ENCODE measurements around the gene ATP5F1E. TPM values are rescaled to one million over a fixed set of nuclear protein-coding genes. Genes with fewer than 3 reads are reported as not detected.

Gene ATP5F1E
- total RNA-seq, 6 experiments from 2014 or later: 75.0 to 91.4 (median 84.4) TPM

GRCh38 chr20:59016795-59017492, 15.2 kb downstream of the ATP5F1E start:
- no peaks in the 10 kb centered on the region for H3K9me3 Mint-ChIP-seq
- H3K4me1 Mint-ChIP-seq (ENCODE audit: low read depth): peaks cover 43% of the 10 kb centered on the region
- no peaks in the 10 kb centered on the region for H3K36me3 Mint-ChIP-seq (ENCODE audit: low read depth)

GRCh38 chr20:59015812-59016711, 16.1 kb downstream of the ATP5F1E start:
- no peaks in the 10 kb centered on the region; the same call in 1 of the 2 replicates for H3K27me3 Mint-ChIP-seq (ENCODE audit: insufficient read depth)
- no peak for DNase-seq
- H3K9me3 Mint-ChIP-seq: no peaks in the 10 kb centered on the region
- TF ChIP-seq CTCF (IDR thresholded peaks at IDR 0.05): no peak
- no peaks in the 10 kb centered on the region for H3K36me3 Mint-ChIP-seq (ENCODE audit: low read depth)
- H3K4me1 Mint-ChIP-seq (ENCODE audit: low read depth): peaks cover 45% of the 10 kb centered on the region
- peak overlapping the region; percentile 14; the same call in 1 of the 2 replicates for H3K27ac Mint-ChIP-seq
- H3K4me3 Mint-ChIP-seq: no peak overlapping the region

More at GRCh38 chr20:59016795-59017492, 15.2 kb downstream of the ATP5F1E start:
- Mint-ChIP-seq H3K27ac (peak overlapping the region; percentile 56; the same call in 1 of the 2 replicates), H3K27me3 (ENCODE audit: insufficient read depth) (no peaks in the 10 kb centered on the region; the same call in 1 of the 2 replicates), H3K4me3 (no peak overlapping the region)
- no peak for TF ChIP-seq CTCF (IDR thresholded peaks at IDR 0.05)
- no peak for DNase-seq

DNA sequence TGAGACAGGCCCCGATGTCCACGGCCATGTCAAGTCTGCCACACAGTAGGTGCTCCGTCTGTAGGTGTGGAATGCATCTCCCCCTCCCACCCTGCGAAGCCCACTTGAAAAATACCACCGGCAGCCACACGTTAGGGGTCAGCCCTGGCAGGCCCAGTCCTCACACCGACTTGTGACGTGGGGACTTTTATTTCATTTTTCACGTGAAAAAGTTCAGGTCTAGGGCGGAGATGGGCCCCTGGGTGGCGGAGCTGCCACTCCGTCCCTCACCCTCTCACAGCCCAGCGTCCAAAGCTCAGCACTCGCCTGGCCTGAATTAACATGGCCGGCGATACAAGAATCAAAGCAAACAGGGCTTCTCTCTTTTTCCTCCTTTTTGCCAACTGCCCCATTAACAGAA, 16.7 kb downstream of the ATP5F1E start:
- no peak overlapping the region for H3K4me3 Mint-ChIP-seq
- no peaks in the 10 kb centered on the region for H3K9me3 Mint-ChIP-seq
- DNase-seq: no peak
- H3K36me3 Mint-ChIP-seq (ENCODE audit: low read depth): no peaks in the 10 kb centered on the region
- no peak for TF ChIP-seq CTCF (IDR thresholded peaks at IDR 0.05)
- H3K4me1 Mint-ChIP-seq (ENCODE audit: low read depth): peaks cover 45% of the 10 kb centered on the region
- no peak overlapping the region for H3K27ac Mint-ChIP-seq
- no peaks in the 10 kb centered on the region; the same call in 1 of the 2 replicates for H3K27me3 Mint-ChIP-seq (ENCODE audit: insufficient read depth)

DNA sequence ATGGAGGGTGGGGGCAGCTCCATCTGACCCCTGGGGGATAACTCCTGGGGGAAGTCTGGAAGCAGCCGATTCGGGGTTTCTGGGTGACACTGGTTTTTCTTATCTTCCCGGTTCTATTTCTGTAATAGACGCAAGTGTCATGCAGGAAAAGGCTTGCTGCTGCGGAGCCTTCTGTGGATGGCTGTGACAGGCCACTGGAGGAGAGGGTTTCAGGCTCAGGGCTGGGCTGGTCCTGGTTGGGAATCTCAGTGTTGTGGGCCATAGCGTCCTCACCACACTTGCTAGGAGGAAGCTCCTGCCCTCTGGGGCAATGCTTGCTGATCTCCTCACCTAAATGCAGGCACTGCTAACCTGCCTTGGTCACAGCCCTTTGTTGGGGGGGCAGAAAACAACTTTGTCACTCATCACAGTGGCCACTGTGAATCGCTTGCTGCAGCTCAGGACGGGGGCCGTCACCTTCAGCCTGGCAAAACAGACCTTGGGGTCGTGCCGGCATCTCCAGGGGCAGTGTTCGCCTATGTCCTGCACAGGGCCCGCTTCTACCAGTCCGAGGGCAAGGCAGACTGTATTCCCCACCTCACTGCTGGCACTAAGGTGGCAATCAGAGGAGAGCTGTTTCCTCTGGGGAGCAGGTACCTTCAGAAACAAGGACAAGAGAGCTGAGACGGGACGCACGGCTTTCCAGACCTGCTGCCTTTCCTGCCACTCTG, 17.3 kb downstream of the ATP5F1E start:
- DNase-seq: no peak
- TF ChIP-seq CTCF (IDR thresholded peaks at IDR 0.05): no peak
- Mint-ChIP-seq H3K9me3 (no peaks in the 10 kb centered on the region), H3K36me3 (ENCODE audit: low read depth) (no peaks in the 10 kb centered on the region), H3K4me1 (ENCODE audit: low read depth) (peaks cover 50% of the 10 kb centered on the region), H3K4me3 (no peak overlapping the region), H3K27ac (no peak overlapping the region), H3K27me3 (ENCODE audit: insufficient read depth) (no peaks in the 10 kb centered on the region; the same call in 1 of the 2 replicates)

GRCh38 chr20:59013959-59014608, 18.1 kb downstream of the ATP5F1E start:
- TF ChIP-seq CTCF (IDR thresholded peaks at IDR 0.05): no peak
- Mint-ChIP-seq H3K9me3 (no peaks in the 10 kb centered on the region), H3K27me3 (ENCODE audit: insufficient read depth) (no peaks in the 10 kb centered on the region; the same call in 1 of the 2 replicates), H3K27ac (no peak overlapping the region; the same call in 1 of the 2 replicates), H3K36me3 (ENCODE audit: low read depth) (no peaks in the 10 kb centered on the region), H3K4me1 (ENCODE audit: low read depth) (peaks cover 46% of the 10 kb centered on the region), H3K4me3 (no peak overlapping the region)
- no peak for DNase-seq
